H1 (cell line): Measurements from ENCODE around the gene MAP3K15. TPM values are rescaled to one million over a fixed set of nuclear protein-coding genes. Genes with fewer than 3 reads are reported as not detected.

Experiments used
- RBBP5 ChIP-seq: IDR thresholded peaks from 2 replicates; pipeline ENCODE4 v1.7.1; 2012; ENCODE audit warnings: low read depth, mild to moderate bottlenecking, inconsistent platforms, low read length, moderate library complexity, borderline replicate concordance
- SIRT6 ChIP-seq: IDR thresholded peaks from one replicate; pipeline ENCODE4 v1.7.1; 2012; ENCODE audit warnings: low read length, inconsistent platforms
- polyA plus RNA-seq, 7 experiments: library from polyadenylated mRNA; depleted of rRNA in 3 of 7; stranded (reverse) in 5 of 7; unstranded in 2 of 7; fragments of >200 nt in 5 of 7; fragments of 200-250 nt in 2 of 7; gene quantifications; 1 replicate in 5 of 7; 2 replicates in 1 of 7; 4 replicates in 1 of 7; pipeline versions ENCODE4 v1.2.1 to v1.2.3, GENCODE V29; 2011 to 2013; ENCODE audit warnings: missing spikeins in 2 of 7, mixed read lengths in 2 of 7
- total RNA-seq: library from RNA; stranded (reverse); fragmentation: NEBNext Ultra II Directional; extraction: Animal tissue kit (Norgen Biotek cat#: 25700); gene quantifications from 2 replicates; pipeline ENCODE4 v1.2.1, GENCODE V29; 2021
- TF ChIP-seq, protein P1 (sequence below): IDR thresholded peaks from 2 replicates; pipeline ENCODE4 v1.6.1; 2012; ENCODE audit warnings: inconsistent platforms

The MAP3K15 gene
- total and polyA plus RNA-seq, 2 of the 8 experiments (the other 6 are each of a cell fraction or from before 2014, with no cell fraction given), result 1.8 to 2.4 TPM

DNA sequence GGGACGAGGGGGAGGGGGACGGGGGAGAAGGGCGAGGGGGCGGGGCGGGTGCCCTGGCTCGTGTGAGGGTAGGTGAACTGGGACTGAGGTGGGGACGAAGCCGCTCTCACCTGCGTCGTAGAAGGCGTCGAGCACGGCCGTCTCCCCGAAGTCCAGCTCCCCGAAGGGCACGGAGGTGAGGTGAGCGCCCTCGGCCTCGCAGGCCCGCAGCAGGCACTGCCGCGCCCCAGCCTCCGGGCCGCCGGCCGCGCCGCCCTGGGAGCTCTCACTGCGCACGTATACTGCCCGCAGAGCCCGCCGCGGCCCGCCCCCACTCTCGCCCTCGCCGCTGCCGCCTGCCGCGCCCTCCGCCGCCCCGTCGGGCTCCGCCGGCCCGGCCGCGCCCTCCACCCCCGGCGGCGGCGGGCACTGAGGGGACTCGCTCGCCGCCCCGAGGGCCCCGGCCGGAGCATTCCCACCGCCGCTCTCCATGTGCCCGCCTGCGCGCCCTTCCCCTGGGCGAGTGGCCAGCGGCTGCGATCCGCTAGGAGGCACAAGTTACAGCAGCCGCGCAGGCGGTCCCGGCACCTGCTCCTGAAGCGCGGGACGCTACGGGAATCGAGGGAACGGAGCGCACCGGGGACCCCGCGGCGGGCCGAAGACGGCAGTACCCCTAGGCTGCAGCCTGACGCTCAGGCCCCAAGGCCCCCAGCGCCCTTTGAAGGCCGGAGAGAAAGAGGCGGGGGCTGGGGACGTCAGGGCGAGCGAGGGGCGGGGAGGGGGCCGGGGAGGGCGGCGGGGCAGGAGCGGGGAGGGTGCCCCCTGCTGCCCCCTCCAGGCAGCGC is at the start of gene MAP3K15 (continued):
- TF ChIP-seq, protein P1, sequence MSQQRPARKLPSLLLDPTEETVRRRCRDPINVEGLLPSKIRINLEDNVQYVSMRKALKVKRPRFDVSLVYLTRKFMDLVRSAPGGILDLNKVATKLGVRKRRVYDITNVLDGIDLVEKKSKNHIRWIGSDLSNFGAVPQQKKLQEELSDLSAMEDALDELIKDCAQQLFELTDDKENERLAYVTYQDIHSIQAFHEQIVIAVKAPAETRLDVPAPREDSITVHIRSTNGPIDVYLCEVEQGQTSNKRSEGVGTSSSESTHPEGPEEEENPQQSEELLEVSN, result peak; percentile 85
- no peak for TF ChIP-seq SIRT6
- TF ChIP-seq RBBP5, result 0 out of 2 replicates have a peak, but pooled peaks have one; percentile 21
